K562 (cell line): ENCODE data around the gene PCF11. TPM values are rescaled to one million over a fixed set of nuclear protein-coding genes. Genes with fewer than 3 reads are reported as not detected.
A peak's percentile ranks its signal among the peaks of the same experiment; 100 is the strongest.

Source experiments
- CBX3 ChIP-seq, 2 experiments: IDR thresholded peaks; 1 replicate in 1 of 2; 2 replicates in 1 of 2; pipeline ENCODE4 v1.6.1; 2012; ENCODE audit warnings: inconsistent platforms in 2 of 2, low read length in 2 of 2, borderline replicate concordance in 1 of 2, control low read depth in 1 of 2
- CSDE1 ChIP-seq, 2 experiments: fragments of 450-650 bp; IDR thresholded peaks; 2 replicates each; pipeline ENCODE4 v1.6.1; 2016; ENCODE audit warnings: mild to moderate bottlenecking in 1 of 2
- DPF2 ChIP-seq: fragments of 450-650 bp; IDR thresholded peaks from 2 replicates; pipeline ENCODE4 v1.6.1; 2016
- ERF ChIP-seq: fragments of 450-650 bp; formaldehyde crosslinking; IDR thresholded peaks from 2 replicates; pipeline ENCODE4 v1.4.0; 2020; ENCODE audit warnings: mild to moderate bottlenecking, mixed read lengths
- HDGF ChIP-seq: fragments of 450-650 bp; IDR thresholded peaks from 2 replicates; pipeline ENCODE4 v1.6.1; 2016
- MIER1 ChIP-seq: fragments of 450-650 bp; IDR thresholded peaks from 2 replicates; pipeline ENCODE4 v1.6.1; 2016; ENCODE audit warnings: antibody characterized with exemption, mild to moderate bottlenecking, low read depth
- NFE2 ChIP-seq: IDR thresholded peaks from 2 replicates; pipeline ENCODE4 v1.6.1; 2014; ENCODE audit warnings: antibody characterized with exemption, low read depth
- SUPT5H ChIP-seq: fragments of 450-650 bp; IDR thresholded peaks from 2 replicates; pipeline ENCODE4 v1.6.1; 2016
- TAL1 ChIP-seq: fragments of 450-650 bp; IDR thresholded peaks from 2 replicates; pipeline ENCODE4 v1.6.1; 2016; ENCODE audit warnings: mild to moderate bottlenecking
- ZFX ChIP-seq: sonication (generic); formaldehyde crosslinking; IDR thresholded peaks from 2 replicates; pipeline ENCODE4 v1.8.0; 2022; ENCODE audit warnings: mild to moderate bottlenecking, missing genetic modification reagents, moderate library complexity
- ZNF197 ChIP-seq: fragments of 200-800 bp; sonication (Bioruptor generic); IDR thresholded peaks from 2 replicates; pipeline ENCODE4 v1.6.1; 2016; ENCODE audit warnings: low read depth, missing genetic modification characterization, missing compliant biosample characterization
- polyA plus RNA-seq, 8 experiments: library from polyadenylated mRNA; depleted of rRNA in 4 of 8; stranded (reverse) in 5 of 8; unstranded in 3 of 8; fragments of >200 nt; fragmentation: Nextera tagmentation in 2 of 8; fragmentation: Illumina TruSeq in 1 of 8; extraction: Ambion mirVana in 2 of 8; extraction: Trizol in 1 of 8; gene quantifications; 2 replicates each; pipeline versions ENCODE4 v1.2.1 to v1.2.3, GENCODE V29; 2011 to 2014; ENCODE audit warnings: inconsistent platforms in 1 of 8, missing spikeins in 1 of 8
- total RNA-seq, 7 experiments: library from RNA; depleted of rRNA in 6 of 7; stranded (reverse); fragments of >200 nt in 6 of 7; fragmentation: Illumina TruSeq in 2 of 7; extraction: Trizol in 2 of 7; gene quantifications; 2 replicates each; pipeline versions ENCODE4 v1.2.1 to v1.2.3, GENCODE V29; 2011 to 2021; ENCODE audit warnings: low replicate concordance in 1 of 7
- TF ChIP-seq, protein P1 (sequence below): sonication (generic); formaldehyde crosslinking; IDR thresholded peaks from 2 replicates; pipeline ENCODE4 v1.8.0; 2022; ENCODE audit warnings: missing genetic modification reagents, mild to moderate bottlenecking, moderate library complexity, borderline replicate concordance
- TF ChIP-seq, protein P2 (sequence below): fragments of 150-350 bp; conservative IDR thresholded peaks from 2 replicates; pipeline ENCODE4 v1.6.1; 2014; ENCODE audit warnings: low read length
- TF ChIP-seq, protein P3 (sequence below): fragments of 450-650 bp; IDR thresholded peaks from 2 replicates; pipeline ENCODE4 v1.6.1; 2018; ENCODE audit warnings: mild to moderate bottlenecking, low read depth; ENCODE audit not compliant: partially characterized antibody
- TF ChIP-seq, protein P4 (sequence below): fragments of 250-450 bp; sonication (Bioruptor Pico); IDR thresholded peaks from 2 replicates; pipeline ENCODE4 v1.9.0; 2021; ENCODE audit warnings: mild to moderate bottlenecking, inconsistent platforms
- TF ChIP-seq, protein P5 (sequence below): sonication (generic); formaldehyde crosslinking; IDR thresholded peaks from 2 replicates; pipeline ENCODE4 v1.8.1; 2022; ENCODE audit warnings: missing genetic modification reagents

The PCF11 gene
- total and polyA plus RNA-seq, 9 of the 15 experiments (the other 6 are each of a cell fraction or from before 2014, with no cell fraction given): 9.3 to 91.6 (median 54.4) TPM

DNA sequence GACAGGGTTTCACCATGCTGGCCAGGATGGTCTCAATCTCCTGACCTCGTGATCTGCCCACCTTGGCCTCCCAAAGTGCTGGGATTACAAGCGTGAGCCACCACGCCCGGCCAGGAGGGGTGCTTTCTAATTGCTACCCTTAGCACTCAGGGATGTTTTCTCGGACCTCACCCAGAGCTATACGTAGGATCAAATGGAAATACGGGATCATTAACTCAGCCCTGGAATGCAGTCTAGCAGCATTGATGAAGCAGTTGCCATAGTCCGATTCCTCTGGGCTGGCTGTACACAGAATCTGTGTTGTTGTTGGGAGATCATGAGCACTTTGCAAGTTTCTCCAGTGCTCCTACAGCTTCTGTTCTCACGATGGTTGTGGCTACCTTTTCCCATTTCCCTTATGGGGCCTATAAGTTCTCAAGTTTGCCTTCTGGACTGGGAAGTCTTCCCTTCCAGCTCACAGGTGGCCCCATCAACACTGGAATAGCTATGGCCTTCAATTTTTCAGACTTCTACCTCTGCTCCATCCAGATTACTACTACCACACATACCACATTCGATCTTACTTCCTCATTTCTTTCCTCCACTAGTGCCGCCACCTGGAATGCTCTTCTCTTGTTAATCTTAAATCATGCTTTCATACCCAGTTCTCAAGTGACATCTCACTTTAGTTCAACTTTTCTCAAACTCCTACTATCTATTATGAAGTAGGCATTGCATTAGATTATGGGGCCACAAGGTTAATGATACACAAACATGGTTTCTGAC, 16.1 kb upstream of the PCF11 start (continued):
- TF ChIP-seq DPF2 (peak; percentile 60; the same call in 1 of the 2 replicates), ERF (CRISPR knock-in tag) (no peak), TAL1 (no peak), MIER1 (no peak), ZNF197 (no peak), SUPT5H (no peak), ZFX (CRISPR knock-in tag) (no peak), NFE2 (no peak), CBX3 (IDR thresholded peaks at IDR 0.05; ENCODE audit: borderline replicate concordance in 1 of 2, low read length in 2 of 2) (no peak), HDGF (0 out of 2 replicates have a peak, but pooled peaks have one; percentile 14), CSDE1 (IDR thresholded peaks at IDR 0.05) (no peak)
- TF ChIP-seq, protein P1, sequence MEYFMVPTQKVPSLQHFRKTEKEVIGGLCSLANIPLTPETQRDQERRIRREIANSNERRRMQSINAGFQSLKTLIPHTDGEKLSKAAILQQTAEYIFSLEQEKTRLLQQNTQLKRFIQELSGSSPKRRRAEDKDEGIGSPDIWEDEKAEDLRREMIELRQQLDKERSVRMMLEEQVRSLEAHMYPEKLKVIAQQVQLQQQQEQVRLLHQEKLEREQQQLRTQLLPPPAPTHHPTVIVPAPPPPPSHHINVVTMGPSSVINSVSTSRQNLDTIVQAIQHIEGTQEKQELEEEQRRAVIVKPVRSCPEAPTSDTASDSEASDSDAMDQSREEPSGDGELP (CRISPR knock-in tag): no peak
- TF ChIP-seq, protein P2, sequence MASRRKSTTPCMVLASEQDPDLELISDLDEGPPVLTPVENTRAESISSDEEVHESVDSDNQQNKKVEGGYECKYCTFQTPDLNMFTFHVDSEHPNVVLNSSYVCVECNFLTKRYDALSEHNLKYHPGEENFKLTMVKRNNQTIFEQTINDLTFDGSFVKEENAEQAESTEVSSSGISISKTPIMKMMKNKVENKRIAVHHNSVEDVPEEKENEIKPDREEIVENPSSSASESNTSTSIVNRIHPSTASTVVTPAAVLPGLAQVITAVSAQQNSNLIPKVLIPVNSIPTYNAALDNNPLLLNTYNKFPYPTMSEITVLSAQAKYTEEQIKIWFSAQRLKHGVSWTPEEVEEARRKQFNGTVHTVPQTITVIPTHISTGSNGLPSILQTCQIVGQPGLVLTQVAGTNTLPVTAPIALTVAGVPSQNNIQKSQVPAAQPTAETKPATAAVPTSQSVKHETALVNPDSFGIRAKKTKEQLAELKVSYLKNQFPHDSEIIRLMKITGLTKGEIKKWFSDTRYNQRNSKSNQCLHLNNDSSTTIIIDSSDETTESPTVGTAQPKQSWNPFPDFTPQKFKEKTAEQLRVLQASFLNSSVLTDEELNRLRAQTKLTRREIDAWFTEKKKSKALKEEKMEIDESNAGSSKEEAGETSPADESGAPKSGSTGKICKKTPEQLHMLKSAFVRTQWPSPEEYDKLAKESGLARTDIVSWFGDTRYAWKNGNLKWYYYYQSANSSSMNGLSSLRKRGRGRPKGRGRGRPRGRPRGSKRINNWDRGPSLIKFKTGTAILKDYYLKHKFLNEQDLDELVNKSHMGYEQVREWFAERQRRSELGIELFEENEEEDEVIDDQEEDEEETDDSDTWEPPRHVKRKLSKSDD: no peak
- TF ChIP-seq, protein P3, sequence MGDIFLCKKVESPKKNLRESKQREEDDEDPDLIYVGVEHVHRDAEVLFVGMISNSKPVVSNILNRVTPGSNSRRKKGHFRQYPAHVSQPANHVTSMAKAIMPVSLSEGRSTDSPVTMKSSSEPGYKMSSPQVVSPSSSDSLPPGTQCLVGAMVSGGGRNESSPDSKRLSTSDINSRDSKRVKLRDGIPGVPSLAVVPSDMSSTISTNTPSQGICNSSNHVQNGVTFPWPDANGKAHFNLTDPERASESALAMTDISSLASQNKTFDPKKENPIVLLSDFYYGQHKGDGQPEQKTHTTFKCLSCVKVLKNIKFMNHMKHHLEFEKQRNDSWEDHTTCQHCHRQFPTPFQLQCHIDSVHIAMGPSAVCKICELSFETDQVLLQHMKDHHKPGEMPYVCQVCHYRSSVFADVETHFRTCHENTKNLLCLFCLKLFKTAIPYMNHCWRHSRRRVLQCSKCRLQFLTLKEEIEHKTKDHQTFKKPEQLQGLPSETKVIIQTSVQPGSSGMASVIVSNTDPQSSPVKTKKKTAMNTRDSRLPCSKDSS: no peak
- TF ChIP-seq, protein P4, sequence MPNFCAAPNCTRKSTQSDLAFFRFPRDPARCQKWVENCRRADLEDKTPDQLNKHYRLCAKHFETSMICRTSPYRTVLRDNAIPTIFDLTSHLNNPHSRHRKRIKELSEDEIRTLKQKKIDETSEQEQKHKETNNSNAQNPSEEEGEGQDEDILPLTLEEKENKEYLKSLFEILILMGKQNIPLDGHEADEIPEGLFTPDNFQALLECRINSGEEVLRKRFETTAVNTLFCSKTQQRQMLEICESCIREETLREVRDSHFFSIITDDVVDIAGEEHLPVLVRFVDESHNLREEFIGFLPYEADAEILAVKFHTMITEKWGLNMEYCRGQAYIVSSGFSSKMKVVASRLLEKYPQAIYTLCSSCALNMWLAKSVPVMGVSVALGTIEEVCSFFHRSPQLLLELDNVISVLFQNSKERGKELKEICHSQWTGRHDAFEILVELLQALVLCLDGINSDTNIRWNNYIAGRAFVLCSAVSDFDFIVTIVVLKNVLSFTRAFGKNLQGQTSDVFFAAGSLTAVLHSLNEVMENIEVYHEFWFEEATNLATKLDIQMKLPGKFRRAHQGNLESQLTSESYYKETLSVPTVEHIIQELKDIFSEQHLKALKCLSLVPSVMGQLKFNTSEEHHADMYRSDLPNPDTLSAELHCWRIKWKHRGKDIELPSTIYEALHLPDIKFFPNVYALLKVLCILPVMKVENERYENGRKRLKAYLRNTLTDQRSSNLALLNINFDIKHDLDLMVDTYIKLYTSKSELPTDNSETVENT (CRISPR knock-in tag): no peak
- TF ChIP-seq, protein P5, sequence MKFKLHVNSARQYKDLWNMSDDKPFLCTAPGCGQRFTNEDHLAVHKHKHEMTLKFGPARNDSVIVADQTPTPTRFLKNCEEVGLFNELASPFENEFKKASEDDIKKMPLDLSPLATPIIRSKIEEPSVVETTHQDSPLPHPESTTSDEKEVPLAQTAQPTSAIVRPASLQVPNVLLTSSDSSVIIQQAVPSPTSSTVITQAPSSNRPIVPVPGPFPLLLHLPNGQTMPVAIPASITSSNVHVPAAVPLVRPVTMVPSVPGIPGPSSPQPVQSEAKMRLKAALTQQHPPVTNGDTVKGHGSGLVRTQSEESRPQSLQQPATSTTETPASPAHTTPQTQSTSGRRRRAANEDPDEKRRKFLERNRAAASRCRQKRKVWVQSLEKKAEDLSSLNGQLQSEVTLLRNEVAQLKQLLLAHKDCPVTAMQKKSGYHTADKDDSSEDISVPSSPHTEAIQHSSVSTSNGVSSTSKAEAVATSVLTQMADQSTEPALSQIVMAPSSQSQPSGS (CRISPR knock-in tag): no peak
